KOPT-K1 (cell line): ENCODE measurements around the gene MRPS6.

ENCODE experiments used
- H3K27ac ChIP-seq: fragments of 200-600 bp; sonication (generic); 2 replicates; pipeline ENCODE4 v1.5.1; 2016; ENCODE audit warnings: antibody characterized with exemption, mild to moderate bottlenecking, low read depth, low read length; ENCODE audit not compliant: poor library complexity, severe bottlenecking
- H3K36me3 ChIP-seq: fragments of 200-600 bp; sonication (generic); 2 replicates; pipeline ENCODE4 v1.5.1; 2017; ENCODE audit warnings: antibody characterized with exemption, mild to moderate bottlenecking, low read length, moderate library complexity; ENCODE audit not compliant: insufficient read depth
- H3K9me3 ChIP-seq: fragments of 200-600 bp; sonication (generic); 2 replicates; pipeline ENCODE4 v1.5.1; 2017; ENCODE audit warnings: antibody characterized with exemption, low read length, mild to moderate bottlenecking; ENCODE audit not compliant: insufficient read depth, poor library complexity, severe bottlenecking

MRPS6 gene

GRCh38 chr21:34077888-34078287 is 4.5 kb downstream of the MRPS6 start:
- Histone ChIP-seq H3K27ac (peak overlapping the region; percentile 79), H3K9me3 (no peaks in the 10 kb centered on the region), H3K36me3 (peaks cover 36% of the 10 kb centered on the region)

- H3K9me3 ChIP-seq, result no peaks in the 10 kb centered on the region
- peak overlapping the region; percentile 79 for H3K27ac ChIP-seq
- peaks cover 46% of the 10 kb centered on the region for H3K36me3 ChIP-seq
Observed at GRCh38 chr21:34078915-34079314, 5.5 kb downstream of the MRPS6 start.

- peaks cover 60% of the 10 kb centered on the region for H3K36me3 ChIP-seq
- H3K9me3 ChIP-seq, result no peaks in the 10 kb centered on the region
- H3K27ac ChIP-seq, result peak overlapping the region; percentile 79
Observed at GRCh38 chr21:34080710-34081109, 7.3 kb downstream of the MRPS6 start.

GRCh38 chr21:34082769-34083168 is 9.4 kb downstream of the MRPS6 start:
- no peaks in the 10 kb centered on the region for H3K9me3 ChIP-seq
- H3K27ac ChIP-seq, result peak overlapping the region; percentile 9
- peaks cover 80% of the 10 kb centered on the region for H3K36me3 ChIP-seq

GRCh38 chr21:34083357-34083756 is 10.0 kb downstream of the MRPS6 start:
- H3K9me3 ChIP-seq, result no peaks in the 10 kb centered on the region
- H3K36me3 ChIP-seq, result peaks cover 86% of the 10 kb centered on the region
- peak overlapping the region; percentile 9 for H3K27ac ChIP-seq

GRCh38 chr21:34085129-34085528 is 11.8 kb downstream of the MRPS6 start:
- Histone ChIP-seq H3K36me3 (peaks cover 96% of the 10 kb centered on the region), H3K27ac (no peak overlapping the region), H3K9me3 (no peaks in the 10 kb centered on the region)

GRCh38 chr21:34086887-34087306 is 13.5 kb downstream of the MRPS6 start:
- no peaks in the 10 kb centered on the region for H3K9me3 ChIP-seq
- H3K36me3 ChIP-seq, result peaks cover 79% of the 10 kb centered on the region
- H3K27ac ChIP-seq, result no peak overlapping the region

- no peaks in the 10 kb centered on the region for H3K9me3 ChIP-seq
- H3K36me3 ChIP-seq, result peaks cover 77% of the 10 kb centered on the region
Observed at GRCh38 chr21:34088752-34089151, 15.4 kb downstream of the MRPS6 start.

GRCh38 chr21:34091032-34091431 is 17.7 kb downstream of the MRPS6 start:
- Histone ChIP-seq H3K27ac (peak overlapping the region; percentile 25), H3K9me3 (no peaks in the 10 kb centered on the region), H3K36me3 (peaks cover 78% of the 10 kb centered on the region)

More at GRCh38 chr21:34088752-34089151, 15.4 kb downstream of the MRPS6 start:
- H3K27ac ChIP-seq, result no peak overlapping the region

- H3K27ac ChIP-seq, result no peak overlapping the region
- H3K36me3 ChIP-seq, result peaks cover 78% of the 10 kb centered on the region
- no peaks in the 10 kb centered on the region for H3K9me3 ChIP-seq
Observed at GRCh38 chr21:34091607-34092006, 18.2 kb downstream of the MRPS6 start.

GRCh38 chr21:34092262-34092921 is 19.0 kb downstream of the MRPS6 start:
- peaks cover 78% of the 10 kb centered on the region for H3K36me3 ChIP-seq
- no peaks in the 10 kb centered on the region for H3K9me3 ChIP-seq
- peak overlapping the region; percentile 12 for H3K27ac ChIP-seq

- H3K27ac ChIP-seq, result no peak overlapping the region
- H3K36me3 ChIP-seq, result peaks cover 78% of the 10 kb centered on the region
- no peaks in the 10 kb centered on the region for H3K9me3 ChIP-seq
Observed at GRCh38 chr21:34093083-34093482, 19.7 kb downstream of the MRPS6 start.

- H3K36me3 ChIP-seq, result peaks cover 79% of the 10 kb centered on the region
- H3K9me3 ChIP-seq, result no peaks in the 10 kb centered on the region
- H3K27ac ChIP-seq, result no peak overlapping the region
Observed at GRCh38 chr21:34094949-34095348, 21.6 kb downstream of the MRPS6 start.

- Histone ChIP-seq H3K27ac (no peak overlapping the region), H3K36me3 (peaks cover 98% of the 10 kb centered on the region)
Observed at GRCh38 chr21:34097442-34097841, 24.1 kb downstream of the MRPS6 start.

GRCh38 chr21:34100337-34100736 is 27.0 kb downstream of the MRPS6 start:
- Histone ChIP-seq H3K36me3 (peaks cover 92% of the 10 kb centered on the region), H3K9me3 (no peaks in the 10 kb centered on the region), H3K27ac (no peak overlapping the region)

More at GRCh38 chr21:34097442-34097841, 24.1 kb downstream of the MRPS6 start:
- H3K9me3 ChIP-seq, result no peaks in the 10 kb centered on the region

- Histone ChIP-seq H3K27ac (no peak overlapping the region), H3K36me3 (peaks cover 88% of the 10 kb centered on the region), H3K9me3 (no peaks in the 10 kb centered on the region)
Observed at GRCh38 chr21:34100790-34101189, 27.4 kb downstream of the MRPS6 start.
